ENCODE results near the gene PON2. TPM values are rescaled to one million over a fixed set of nuclear protein-coding genes. Genes with fewer than 3 reads are reported as not detected.
A peak's percentile ranks its signal among the peaks of the same experiment; 100 is the strongest.

Gene PON2
- total and polyA plus RNA-seq, 8 donors = 192 to 511 (median 294) TPM

GRCh38 chr7:95398155-95398940 lies 36.5 kb downstream of the PON2 start:
- H3K9me3 ChIP-seq = no peaks in the 10 kb centered on the region
- H3K27ac ChIP-seq = no peak overlapping the region
- ATAC-seq = peak; percentile 32
- peaks cover 0 to 3% of the 10 kb centered on the region in 2 donors for H3K4me1 ChIP-seq
- H3K4me3 ChIP-seq = peak overlapping the region; percentile 40 to 44
- no peak for TF ChIP-seq CTCF (IDR thresholded peaks at IDR 0.05)
- H3K36me3 ChIP-seq = no peaks in the 10 kb centered on the region
- no peak for DNase-seq
- intact Hi-C loops (cut with DNase I) = no loop called here
- peaks cover 0 to 29% of the 10 kb centered on the region in 2 donors for H3K27me3 ChIP-seq

DNA sequence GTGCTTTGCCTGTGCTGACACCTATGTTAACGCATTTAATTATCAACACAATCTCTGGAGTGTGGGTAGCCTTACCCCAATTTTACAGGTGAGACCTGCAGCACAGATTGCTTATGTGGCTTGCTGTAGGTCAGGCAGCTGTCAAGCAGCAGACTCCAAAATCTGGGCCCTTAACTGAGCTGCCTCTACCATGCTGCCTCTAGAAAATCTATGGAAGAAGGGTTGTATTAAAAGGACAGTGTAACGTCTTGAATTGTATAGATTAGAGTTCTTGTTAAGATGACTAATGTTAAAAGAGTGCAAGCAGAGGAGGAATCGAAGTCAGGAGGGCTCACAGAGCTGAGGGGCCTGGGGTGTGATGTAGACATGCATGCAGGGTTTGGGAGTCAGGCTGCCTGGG lies 37.4 kb downstream of the PON2 start:
- Histone ChIP-seq H3K4me1 (peaks cover 0 to 3% of the 10 kb centered on the region in 2 donors), H3K4me3 (peak overlapping the region; percentile 40 to 44), H3K27me3 (peaks cover 0 to 29% of the 10 kb centered on the region in 2 donors), H3K27ac (peak overlapping the region in 1 of 2 donors; percentile 73), H3K9me3 (no peaks in the 10 kb centered on the region), H3K36me3 (no peaks in the 10 kb centered on the region)
- intact Hi-C loops (cut with DNase I) = no loop called here
- ATAC-seq (peak; percentile 18), DNase-seq (no peak)
- TF ChIP-seq CTCF (IDR thresholded peaks at IDR 0.05) = no peak

DNA sequence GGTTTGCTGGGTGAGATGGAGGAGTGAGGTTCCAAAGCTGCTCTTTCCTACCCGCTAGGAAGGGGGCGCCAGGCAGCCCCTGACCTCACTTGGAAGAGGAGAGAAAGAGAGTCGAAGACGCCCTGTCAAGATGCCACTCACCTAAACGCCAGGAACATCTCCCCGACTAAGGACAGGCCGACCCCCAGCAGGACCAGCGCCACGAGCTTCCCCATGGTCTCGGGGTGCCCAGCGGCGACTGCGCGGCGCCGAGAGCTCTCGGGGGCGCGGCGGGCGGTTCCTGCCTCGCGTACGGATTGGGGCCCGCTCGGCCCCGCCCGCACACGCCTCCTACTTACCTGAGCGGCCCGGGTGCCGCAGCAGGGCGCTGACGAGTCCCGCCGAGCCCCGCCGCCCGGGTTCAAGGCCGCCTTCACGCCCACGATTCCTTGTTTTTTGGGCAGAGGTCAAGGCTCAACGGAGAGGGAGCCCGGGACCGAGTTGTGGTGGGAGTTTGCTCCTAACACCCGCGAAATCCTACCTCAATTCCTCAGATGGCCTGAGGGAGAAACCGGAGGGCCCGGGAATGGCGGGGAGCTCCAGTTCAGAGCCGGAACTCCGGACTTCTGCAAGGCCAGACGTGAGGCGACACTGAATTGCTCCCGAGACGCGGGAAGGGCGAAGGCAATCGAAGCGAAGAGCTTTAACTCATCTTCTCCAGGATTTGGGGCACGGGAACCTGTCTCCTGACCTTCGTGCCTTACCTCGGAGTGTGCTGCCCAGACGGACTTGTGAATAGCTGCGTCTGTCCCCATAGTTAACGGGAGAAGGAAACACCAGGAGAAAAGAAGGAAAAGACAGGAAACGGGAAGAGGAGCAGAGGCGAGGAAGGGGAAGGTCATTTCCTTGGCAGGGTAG lies 38.4 kb downstream of the PON2 start, which contains the start of gene PON3:
Gene PON3 (minus strand): TSS at position 240 of the 897 bp plus-strand sequence. CDS start 25 bp downstream, at position 215.
- intact Hi-C loops (cut with DNase I) = no loop called here
- peak; percentile 19 to 29 for TF ChIP-seq CTCF (IDR thresholded peaks at IDR 0.05)
- Histone ChIP-seq H3K27ac (peak within 1 kb of the TSS; percentile 41 to 73), H3K9me3 (no peaks in the 10 kb centered on the region), H3K4me3 (peak within 1 kb of the TSS; percentile 40 to 44), H3K4me1 (peaks cover 0 to 3% of the 10 kb centered on the region in 2 donors), H3K36me3 (no peaks in the 10 kb centered on the region), H3K27me3 (peaks cover 0 to 29% of the 10 kb centered on the region in 2 donors)
- ATAC-seq (peak; percentile 97), DNase-seq (peak; percentile 29 to 88 (median 47))

GRCh38 chr7:95395755-95396135 lies 39.1 kb downstream of the PON2 start:
- peaks cover 0 to 3% of the 10 kb centered on the region in 2 donors for H3K4me1 ChIP-seq

More at GRCh38 chr7:95395755-95396135, 39.1 kb downstream of the PON2 start:
- Histone ChIP-seq H3K27me3 (peaks cover 0 to 29% of the 10 kb centered on the region in 2 donors), H3K4me3 (peak overlapping the region; percentile 40 to 44), H3K36me3 (no peaks in the 10 kb centered on the region), H3K27ac (peak overlapping the region; percentile 41 to 73), H3K9me3 (no peaks in the 10 kb centered on the region)
- ATAC-seq (peak; percentile 4), DNase-seq (no peak)
- no peak for TF ChIP-seq CTCF (IDR thresholded peaks at IDR 0.05)
- intact Hi-C loops (cut with DNase I) = no loop called here
